ENCODE measurements around the gene APOBR.

DNA sequence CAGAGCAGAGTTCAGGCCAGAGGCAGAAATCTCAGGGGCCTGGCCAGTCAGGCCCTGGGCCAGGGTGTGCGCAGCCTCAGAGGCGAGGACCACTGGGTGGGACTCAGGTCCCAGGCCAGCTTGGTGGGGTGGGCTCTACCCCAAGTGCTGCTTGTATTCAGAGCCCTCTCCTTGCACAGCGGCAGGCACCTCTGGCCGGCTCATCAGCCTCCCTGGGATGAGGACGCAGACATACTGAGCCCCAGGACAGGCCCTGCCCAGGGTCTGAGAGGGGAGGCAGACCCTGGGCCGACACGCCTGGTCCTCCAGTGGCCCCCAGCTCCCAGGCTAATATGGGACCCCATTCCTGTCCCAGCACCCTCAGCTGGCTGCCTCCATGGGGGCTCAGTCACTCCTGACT, 19.8 kb downstream of the APOBR start:
- TF ChIP-seq, protein P1, sequence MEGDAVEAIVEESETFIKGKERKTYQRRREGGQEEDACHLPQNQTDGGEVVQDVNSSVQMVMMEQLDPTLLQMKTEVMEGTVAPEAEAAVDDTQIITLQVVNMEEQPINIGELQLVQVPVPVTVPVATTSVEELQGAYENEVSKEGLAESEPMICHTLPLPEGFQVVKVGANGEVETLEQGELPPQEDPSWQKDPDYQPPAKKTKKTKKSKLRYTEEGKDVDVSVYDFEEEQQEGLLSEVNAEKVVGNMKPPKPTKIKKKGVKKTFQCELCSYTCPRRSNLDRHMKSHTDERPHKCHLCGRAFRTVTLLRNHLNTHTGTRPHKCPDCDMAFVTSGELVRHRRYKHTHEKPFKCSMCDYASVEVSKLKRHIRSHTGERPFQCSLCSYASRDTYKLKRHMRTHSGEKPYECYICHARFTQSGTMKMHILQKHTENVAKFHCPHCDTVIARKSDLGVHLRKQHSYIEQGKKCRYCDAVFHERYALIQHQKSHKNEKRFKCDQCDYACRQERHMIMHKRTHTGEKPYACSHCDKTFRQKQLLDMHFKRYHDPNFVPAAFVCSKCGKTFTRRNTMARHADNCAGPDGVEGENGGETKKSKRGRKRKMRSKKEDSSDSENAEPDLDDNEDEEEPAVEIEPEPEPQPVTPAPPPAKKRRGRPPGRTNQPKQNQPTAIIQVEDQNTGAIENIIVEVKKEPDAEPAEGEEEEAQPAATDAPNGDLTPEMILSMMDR (IDR thresholded peaks at IDR 0.05): no peak
- TF ChIP-seq EZH2 (IDR thresholded peaks at IDR 0.05; ENCODE audit: borderline replicate concordance, insufficient read depth, low read depth, low read length, poor library complexity, severe bottlenecking): no peak

Data from B cell (primary cell).